ENCODE results near the gene KCNJ15. TPM values are rescaled to one million over a fixed set of nuclear protein-coding genes. Genes with fewer than 3 reads are reported as not detected.
A peak's percentile ranks its signal among the peaks of the same experiment; 100 is the strongest.

KCNJ15 gene
- total RNA-seq, 1 donor = under 0.01 TPM

DNA sequence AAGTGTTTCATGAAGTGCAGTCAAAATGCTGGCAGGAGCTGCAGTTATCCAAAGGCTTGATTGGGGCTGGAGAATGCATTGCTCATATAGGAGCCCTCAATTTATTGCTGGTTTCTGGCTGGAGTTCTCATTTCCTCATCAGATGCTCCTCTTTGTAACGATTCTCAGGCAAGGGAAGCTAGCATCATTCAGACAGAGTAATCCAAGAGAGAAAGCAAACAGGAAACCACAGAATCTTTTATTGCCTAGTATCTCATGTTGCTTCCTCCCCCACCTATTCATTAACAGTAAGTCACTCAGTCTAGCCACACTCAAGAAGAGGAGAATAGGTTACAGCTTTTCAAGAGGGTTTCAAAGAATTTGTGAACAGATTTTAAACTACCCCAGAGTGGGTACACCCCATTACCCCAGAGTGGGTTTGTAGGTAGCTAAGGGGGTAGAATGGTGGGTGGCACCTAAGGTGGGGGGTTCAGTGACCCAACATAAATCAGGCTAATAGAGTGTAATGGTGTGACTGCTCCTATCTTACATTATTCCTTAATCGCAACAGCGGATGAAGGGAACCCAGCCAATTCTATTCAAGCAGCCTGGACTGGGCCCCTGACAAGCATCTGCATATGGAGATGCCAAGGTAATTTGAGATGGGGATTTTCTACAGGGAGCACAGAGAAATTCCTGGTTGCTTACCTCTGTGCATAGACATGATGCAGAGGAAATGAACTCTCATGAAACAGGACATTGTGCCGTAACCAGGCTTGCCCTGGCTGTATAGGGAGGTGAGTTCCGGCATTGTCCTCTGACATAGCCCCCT is 67.1 kb downstream of the KCNJ15 start:
- DNase-seq (ENCODE audit: low read depth in 2 of 3, low spot score in 2 of 3) = peak in 1 of 3 donors; percentile 20

DNA sequence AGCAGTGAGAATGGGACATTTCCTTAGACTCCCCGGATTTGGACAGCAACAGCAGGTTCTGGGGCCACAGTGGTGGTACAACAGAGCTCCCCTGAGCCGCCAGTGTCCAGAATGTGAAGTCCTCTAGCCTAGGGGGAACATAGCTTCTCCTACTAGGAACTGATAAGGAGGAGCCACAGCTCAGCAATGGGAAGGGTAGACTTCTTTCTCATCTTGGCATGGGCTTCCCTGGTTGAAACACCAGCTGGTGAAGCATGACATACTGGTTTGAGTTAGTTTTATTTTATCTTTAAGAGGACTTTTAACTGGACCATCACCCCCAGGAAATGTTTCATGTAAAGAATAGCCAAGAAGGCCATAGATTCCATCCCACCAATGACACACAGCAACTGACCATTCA is 68.4 kb downstream of the KCNJ15 start:
- DNase-seq (ENCODE audit: low read depth in 2 of 3, low spot score in 2 of 3) = no peak

GRCh38 chr21:38325731-38326420 is 69.1 kb downstream of the KCNJ15 start:
- DNase-seq (ENCODE audit: low read depth in 2 of 3, low spot score in 2 of 3) = no peak

DNA sequence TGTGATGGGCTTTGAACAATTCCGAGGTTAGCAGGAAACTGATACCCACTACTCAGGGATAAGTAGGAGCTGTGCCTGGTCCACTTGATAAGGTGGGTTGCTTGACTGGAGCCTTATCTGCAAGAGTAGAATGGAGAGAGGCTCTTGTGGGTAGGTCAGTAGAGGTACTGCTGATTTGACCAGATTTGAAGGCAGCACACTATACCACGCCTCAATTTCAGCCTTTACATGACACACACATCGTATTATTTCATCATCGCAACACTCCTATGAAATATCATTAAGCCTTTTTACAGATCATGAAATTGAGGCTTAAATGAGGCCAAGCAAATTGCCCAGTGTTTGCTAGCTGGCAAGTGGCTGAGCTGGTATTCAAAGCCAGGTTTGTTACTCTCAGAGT is 69.6 kb downstream of the KCNJ15 start:
- DNase-seq (ENCODE audit: low read depth in 2 of 3, low spot score in 2 of 3) = no peak

DNA sequence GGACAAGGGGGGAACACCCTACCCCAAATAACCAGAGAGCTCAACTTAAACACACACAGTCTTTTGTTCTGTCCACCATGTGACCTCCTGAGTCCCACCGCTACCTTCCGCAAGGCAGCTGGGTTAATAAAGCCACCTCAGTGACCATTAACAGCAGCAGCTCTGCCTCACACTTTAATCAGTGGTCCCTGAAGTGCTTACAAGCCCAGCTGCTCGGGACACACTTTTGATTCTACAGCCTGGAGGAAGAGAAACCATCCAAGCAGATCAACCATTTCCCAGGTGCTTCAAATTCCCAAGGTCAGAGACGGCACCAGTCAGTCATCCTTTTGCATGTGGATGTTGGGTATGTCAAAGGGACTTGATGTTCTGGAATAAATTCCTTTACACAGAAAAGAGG is 70.1 kb downstream of the KCNJ15 start:
- DNase-seq (ENCODE audit: low read depth in 2 of 3, low spot score in 2 of 3) = no peak

- no peak for DNase-seq (ENCODE audit: low read depth in 2 of 3, low spot score in 2 of 3)
Measured at GRCh38 chr21:38327984-38328383, 71.2 kb downstream of the KCNJ15 start.

DNA sequence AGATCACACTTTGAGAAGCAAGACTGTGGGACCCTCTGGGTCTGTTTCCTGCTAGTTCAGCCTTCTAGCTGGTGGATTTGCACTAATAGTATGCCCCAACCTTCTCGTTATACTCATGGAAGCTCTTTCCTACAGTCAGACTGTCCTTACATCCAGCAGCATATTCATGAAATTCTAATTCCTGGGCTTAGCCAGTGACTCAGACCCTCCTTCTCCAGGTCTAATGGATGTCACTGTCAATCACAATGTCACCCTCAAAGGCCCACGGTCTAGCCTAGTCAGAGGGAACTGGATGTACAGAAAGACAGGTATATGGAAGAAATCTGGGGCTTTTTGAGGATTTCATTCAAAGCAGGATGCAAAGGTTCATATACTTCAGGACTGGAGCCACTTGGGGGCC is 72.4 kb downstream of the KCNJ15 start:
- no peak for DNase-seq (ENCODE audit: low read depth in 2 of 3, low spot score in 2 of 3)

- DNase-seq (ENCODE audit: low read depth in 2 of 3, low spot score in 2 of 3) = no peak
Measured at GRCh38 chr21:38330666-38331065, 73.9 kb downstream of the KCNJ15 start.

DNA sequence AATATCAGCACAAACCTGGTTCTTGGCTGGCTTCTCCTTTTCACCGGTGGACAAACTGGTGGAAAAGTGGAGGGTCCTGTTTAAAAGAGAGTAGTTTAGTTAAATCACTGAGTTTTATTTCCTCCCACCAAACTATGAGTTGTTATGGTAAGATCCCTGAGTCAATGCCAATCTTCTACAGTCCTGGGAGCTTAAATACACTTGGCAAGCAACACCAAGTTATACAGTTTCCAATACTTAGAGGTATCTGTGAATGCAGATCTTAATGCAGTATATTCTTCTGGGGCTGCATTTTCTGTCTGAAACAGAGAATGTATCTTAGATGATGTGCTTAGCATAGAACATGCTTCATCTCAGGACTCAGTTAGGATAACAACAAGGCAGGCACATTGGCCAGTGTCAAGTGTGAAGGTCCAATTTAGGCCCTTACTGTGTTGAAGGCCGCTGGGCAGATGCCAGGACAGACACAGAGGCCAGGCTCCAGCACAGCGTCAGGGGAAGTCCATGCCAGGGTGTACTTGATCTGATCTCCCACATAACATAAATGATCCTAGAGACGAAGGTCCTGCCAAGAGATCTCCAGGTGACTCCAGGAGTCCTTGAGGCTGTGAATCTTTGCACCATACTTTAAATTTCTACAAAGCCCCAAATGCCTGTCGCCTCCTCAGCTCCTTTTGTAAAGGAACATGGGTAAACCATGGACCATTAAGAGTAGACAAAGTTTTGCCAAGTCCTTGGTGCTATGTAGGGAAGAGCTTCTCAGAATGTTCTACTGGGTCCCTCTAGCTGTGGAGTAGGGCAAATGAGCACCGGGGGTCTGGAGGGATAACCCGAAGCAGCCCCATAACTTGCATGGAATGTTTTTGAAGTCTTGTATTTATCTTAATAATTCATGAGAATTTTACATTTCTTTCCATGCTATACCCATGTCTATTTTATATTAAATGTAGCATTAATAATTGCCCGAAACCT is 76.8 kb downstream of the KCNJ15 start:
- peak in 1 of 3 donors; percentile 22 for DNase-seq (ENCODE audit: low read depth in 2 of 3, low spot score in 2 of 3)

GRCh38 chr21:38334866-38335265 is 78.1 kb downstream of the KCNJ15 start:
- DNase-seq (ENCODE audit: low read depth in 2 of 3, low spot score in 2 of 3) = no peak

GRCh38 chr21:38337793-38338192 is 81.0 kb downstream of the KCNJ15 start:
- no peak for DNase-seq (ENCODE audit: low read depth in 2 of 3, low spot score in 2 of 3)

DNA sequence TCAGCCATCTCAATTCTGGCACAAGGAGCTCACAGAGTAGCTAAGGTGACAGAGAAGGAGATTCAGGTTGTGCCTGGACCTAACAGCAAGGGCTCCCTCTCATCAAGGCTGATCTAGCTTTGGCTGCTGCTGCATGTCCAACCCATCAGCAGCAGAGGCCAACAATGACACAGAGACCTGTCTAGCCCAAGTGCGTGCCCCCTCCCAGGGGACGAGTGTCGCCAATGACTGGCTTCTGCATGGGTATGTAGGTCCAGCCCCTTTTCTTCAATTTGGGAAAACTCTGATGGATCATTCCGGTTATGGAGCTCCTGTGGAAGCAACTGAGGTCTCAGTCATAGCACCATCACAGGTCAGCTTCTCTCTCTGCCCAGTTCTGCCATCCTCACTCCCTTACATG is 83.3 kb downstream of the KCNJ15 start:
- no peak for DNase-seq (ENCODE audit: low read depth in 2 of 3, low spot score in 2 of 3)

DNA sequence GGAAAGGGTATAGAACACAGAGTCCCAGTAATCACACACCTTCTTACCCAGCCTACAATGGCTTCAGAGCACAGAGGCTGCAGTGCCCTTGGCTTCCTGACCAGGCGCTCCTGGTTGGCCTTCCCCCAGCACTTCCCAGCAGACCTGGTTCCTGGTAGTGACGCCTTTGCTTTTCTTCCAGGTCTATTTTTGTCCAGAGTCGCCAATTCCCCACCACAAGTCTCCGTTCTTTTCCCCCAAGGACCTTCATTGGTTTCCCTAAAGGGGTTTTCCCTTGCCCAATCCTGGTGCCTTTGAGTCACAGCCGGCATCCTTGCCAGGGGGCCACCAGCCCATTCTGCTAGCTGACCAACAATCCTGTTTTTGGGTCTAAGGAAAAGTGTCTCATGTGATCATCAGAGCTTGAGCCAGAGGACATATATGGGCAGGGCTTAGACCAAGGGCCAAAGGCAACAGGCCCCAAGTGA is 84.8 kb downstream of the KCNJ15 start:
- DNase-seq (ENCODE audit: low read depth in 2 of 3, low spot score in 2 of 3) = no peak

DNA sequence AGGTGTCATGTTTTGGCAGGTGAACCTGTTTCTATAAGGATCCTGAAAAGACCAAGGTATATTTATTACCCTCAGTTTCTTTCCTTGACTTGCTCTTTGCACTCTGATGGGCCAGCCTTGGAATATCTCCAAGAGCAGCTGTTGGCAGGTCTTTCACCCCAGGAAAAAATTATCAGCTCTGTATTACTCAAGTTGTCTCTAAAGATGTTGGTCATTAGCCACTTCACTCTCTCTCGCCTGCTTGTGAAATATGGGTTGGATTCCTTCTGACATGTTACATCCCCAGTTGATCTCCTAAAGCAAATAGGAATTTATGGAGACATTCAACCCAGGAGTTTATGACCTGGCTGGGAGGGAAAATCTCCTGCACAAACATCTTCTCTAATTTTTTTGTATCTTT is 85.9 kb downstream of the KCNJ15 start:
- no peak for DNase-seq (ENCODE audit: low read depth in 2 of 3, low spot score in 2 of 3)

GRCh38 chr21:38343691-38344090 is 86.9 kb downstream of the KCNJ15 start:
- DNase-seq (ENCODE audit: low read depth in 2 of 3, low spot score in 2 of 3) = no peak

DNA sequence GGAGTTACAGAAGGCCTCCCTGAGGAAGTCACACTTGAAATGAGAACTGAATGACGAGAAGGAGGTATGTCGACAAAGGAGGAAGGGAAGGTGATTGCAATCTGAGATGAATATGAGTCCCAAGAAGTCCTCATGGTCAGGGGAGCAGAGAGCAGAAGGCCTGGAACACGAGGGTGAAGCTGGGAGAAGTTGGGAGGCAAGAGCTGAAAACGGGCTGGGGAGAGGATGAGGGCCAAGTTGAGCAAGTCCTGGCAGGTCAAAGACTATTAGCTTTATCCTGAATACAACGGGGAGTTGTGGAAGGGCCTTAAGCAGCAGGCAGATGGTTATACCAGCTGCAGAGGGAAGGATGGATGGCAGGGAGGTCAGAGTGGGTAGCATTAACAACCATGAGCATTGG is 89.5 kb downstream of the KCNJ15 start:
- DNase-seq (ENCODE audit: low read depth in 2 of 3, low spot score in 2 of 3) = no peak

GRCh38 chr21:38349111-38349746 is 92.4 kb downstream of the KCNJ15 start:
- no peak for DNase-seq (ENCODE audit: low read depth in 2 of 3, low spot score in 2 of 3)

- no peak for DNase-seq (ENCODE audit: low read depth in 2 of 3, low spot score in 2 of 3)
Measured at GRCh38 chr21:38349977-38350376, 93.2 kb downstream of the KCNJ15 start.

- no peak for DNase-seq (ENCODE audit: low read depth in 2 of 3, low spot score in 2 of 3)
Measured at GRCh38 chr21:38350684-38351083, 93.9 kb downstream of the KCNJ15 start.

DNA sequence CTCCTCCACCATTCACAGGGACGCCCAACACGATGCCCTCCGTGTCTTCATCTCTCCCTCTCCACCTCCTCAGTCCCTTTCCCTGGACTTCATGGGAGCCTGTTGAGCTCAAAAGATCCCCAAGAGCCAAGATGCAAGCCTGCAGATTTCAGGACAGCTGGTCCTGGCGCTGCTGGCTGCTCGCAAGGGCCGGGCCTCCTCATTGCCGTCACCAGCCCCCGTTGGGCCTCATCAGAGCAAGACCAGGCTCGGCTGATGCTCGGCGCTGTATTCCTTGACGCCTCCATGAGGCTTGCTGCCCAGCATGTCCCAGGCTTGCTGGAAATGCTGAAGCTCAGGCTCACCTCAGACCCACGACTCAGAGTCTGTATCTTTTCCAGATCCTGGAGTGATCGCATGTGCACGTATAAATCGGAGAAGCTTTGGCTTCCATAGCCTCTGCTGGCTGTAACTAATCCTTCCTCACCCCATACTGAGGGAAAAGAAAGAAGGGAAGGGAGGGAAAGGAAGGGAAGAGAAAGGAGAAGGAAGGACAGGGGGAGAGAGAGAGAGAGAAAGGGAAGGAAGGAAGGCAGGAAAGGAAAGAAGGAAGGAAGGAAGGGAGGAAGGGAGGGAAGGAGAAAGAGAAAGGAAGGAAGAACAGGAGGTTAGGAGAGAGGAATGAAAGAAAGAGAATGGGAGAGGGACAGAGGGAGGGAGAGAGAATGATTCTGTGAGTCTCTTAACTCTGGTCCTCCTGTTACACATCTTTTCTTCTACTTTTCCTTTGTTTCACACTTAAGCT is 94.6 kb downstream of the KCNJ15 start:
- DNase-seq (ENCODE audit: low read depth in 2 of 3, low spot score in 2 of 3) = no peak

All from hematopoietic multipotent progenitor cell (in vitro differentiated cells).